GM12801 (cell line): ENCODE results near the gene SIGLEC15.

Source experiments
- TF ChIP-seq, protein P1 (sequence below): IDR thresholded peaks from one replicate; pipeline ENCODE4 v1.5.1; 2011; ENCODE audit warnings: control low read depth; ENCODE audit not compliant: insufficient read length; ENCODE audit errors: extremely low read depth

The SIGLEC15 gene

DNA sequence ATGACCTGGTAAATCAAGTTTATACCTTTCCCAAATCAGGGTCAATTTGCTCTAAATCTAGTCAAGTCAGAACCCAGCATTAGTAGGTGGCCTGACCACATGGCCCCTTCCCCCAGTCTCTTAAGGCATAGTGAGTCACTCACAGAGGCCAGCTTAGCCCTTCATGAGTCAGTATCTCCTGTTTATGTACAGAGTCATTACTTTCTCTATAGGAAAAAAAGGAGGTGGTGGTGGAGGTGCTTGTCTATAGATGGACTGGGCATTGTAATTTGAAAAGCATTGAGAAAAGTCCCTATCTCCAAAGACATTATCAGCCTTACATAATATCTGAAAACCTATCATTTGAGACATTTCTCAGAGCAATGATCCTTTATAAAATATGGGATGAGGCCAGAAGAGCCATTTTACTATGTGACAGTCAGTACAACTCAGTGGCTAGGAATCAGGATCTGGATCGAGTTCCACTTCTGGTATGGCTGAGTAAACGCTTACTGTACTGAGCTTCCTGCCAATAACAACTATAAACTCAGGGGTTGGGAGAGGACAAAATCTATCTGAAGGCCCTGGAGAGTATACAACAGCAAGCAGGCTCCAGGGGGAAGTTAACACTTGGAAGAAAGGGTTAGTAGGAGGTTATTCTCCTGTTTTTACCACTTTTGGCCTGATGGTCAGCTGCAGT, 22.5 kb upstream of the SIGLEC15 start:
- TF ChIP-seq, protein P1, sequence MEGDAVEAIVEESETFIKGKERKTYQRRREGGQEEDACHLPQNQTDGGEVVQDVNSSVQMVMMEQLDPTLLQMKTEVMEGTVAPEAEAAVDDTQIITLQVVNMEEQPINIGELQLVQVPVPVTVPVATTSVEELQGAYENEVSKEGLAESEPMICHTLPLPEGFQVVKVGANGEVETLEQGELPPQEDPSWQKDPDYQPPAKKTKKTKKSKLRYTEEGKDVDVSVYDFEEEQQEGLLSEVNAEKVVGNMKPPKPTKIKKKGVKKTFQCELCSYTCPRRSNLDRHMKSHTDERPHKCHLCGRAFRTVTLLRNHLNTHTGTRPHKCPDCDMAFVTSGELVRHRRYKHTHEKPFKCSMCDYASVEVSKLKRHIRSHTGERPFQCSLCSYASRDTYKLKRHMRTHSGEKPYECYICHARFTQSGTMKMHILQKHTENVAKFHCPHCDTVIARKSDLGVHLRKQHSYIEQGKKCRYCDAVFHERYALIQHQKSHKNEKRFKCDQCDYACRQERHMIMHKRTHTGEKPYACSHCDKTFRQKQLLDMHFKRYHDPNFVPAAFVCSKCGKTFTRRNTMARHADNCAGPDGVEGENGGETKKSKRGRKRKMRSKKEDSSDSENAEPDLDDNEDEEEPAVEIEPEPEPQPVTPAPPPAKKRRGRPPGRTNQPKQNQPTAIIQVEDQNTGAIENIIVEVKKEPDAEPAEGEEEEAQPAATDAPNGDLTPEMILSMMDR = no peak

DNA sequence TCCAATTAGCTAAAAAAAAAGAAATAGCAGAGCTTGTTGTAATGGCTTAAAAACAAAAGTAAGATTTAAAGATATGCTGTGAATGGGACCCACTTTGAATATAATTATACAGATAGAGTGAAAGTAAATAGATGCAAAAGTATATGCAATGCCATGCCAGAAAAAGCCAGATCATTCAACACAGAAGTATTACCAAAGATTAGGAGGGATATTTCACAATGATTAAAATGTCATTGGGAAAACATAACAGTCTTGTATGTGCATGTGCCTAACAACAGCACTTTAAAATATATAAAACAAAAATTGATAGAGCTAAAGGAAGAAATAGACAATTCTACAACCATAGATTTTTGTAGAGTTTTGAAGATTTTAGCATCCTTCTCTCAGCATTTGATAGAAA, 19.9 kb upstream of the SIGLEC15 start:
- TF ChIP-seq, protein P1 = no peak

DNA sequence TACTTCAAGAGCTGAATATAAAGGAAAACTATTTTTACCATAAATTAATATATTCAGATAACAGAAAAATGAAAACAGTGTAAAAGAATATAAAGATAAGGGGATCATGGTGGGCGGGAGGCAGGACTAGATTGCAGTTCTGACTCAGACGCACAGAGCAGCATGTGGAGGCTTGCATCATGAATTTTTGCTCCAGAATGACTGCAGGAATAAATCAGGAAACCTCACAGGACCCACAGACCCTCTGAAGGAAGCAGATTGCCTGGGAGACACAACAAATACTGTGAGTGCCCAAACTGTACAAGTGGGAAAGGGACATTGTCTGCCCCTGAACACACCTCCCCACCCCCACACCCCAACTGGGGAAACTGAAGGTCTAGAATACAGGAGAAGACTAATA, 19.2 kb upstream of the SIGLEC15 start:
- TF ChIP-seq, protein P1 = no peak

DNA sequence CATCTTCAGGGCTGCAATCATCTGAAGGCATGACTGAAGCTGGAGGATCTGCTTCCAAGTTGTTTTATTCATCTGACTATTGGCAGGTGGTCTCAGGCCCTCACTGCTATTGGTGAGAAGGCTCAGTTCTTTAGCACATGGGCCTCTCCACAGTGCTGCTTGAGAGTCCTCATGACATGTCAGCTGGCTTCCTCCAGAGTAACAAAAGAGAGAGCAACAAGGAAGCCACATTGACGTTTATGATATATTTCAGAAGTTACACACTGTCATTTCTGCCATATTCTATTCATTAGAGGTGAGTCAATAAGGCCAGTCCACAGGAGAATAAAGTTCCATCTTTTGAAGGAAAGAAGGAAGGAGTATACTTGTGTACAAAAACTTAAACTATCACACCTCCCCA, 7.9 kb upstream of the SIGLEC15 start:
- TF ChIP-seq, protein P1 = no peak

DNA sequence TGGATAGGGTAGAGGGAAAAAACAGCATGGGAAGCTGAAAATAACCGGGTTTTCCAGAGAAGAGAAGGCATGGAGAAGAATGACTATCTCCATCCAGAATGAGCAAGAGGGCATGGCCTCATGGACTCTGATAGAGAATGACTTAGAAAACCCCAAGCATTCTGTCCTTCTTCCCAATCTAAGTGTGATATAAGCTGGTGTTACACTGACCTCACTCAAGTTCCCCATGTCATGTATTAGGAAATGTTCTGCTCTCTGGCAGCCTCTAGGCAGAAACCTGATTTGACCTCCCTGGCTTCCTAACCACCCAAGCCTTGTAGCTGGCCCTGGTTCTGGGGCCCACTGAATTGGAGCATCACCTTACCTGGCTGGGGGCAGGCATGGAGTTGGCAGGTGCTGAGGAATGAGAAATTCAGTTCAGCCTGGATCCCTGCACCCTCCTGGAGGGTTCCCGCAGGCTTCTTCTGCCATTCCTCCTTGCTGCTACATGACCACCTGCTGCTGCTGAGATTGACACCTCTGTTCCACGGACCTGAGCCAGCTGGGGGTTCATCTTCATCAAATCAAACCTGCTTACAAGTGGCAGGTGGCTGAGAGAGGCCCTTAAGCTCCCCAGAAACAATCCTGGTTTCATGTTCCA, 5.2 kb upstream of the SIGLEC15 start:
- TF ChIP-seq, protein P1 = no peak

DNA sequence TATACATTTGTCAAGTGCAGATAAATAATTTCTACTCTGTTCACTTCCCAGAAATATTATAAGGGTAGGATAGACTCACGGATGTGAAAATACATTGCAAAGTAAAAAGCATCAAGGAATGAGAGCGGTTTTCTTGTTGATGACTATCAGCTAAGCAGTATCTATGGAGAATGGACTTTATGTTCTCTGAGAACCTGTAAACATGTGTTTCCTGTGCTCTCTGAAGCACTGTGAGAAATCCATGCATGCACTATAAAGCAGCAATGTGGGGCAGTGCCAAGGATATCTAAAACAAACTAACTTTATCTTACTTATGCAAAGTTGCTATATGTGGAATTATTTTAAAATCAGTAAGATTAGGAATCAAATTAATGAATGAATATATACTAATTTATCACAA, 4.4 kb upstream of the SIGLEC15 start:
- TF ChIP-seq, protein P1 = no peak

DNA sequence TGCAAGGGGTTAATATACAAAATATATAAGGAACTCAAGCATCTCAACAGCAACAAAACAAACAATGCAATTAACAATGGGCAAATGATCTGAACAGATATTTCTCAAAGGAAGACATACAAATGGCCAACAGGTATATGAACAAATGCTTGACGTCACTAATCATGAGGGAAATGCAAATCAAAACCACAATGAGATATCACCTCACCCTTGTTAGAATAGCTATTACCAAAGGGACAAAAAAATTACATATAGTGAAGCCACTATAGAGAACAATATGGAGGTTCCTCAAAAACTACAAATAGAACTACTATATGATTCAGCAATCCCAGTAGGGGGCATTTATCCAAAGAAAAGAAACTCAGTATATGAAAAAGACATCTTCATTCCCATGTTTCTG, 3.8 kb upstream of the SIGLEC15 start:
- TF ChIP-seq, protein P1 = no peak
